HG03521 (cell line): ENCODE measurements around the gene STRN.
"Not testable (repeated sequence)": the region's sequence is repeated elsewhere in the genome, so short reads cannot be mapped to it uniquely, and the experiment has no call there.

Experiments used
- ATAC-seq: cut with Tn5 transposase; IDR thresholded peaks from one replicate; pipeline ENCODE4 v1.9.1; 2021; ENCODE audit warnings: mild to moderate bottlenecking, moderate library complexity; ENCODE audit not compliant: unreplicated experiment

STRN gene

DNA sequence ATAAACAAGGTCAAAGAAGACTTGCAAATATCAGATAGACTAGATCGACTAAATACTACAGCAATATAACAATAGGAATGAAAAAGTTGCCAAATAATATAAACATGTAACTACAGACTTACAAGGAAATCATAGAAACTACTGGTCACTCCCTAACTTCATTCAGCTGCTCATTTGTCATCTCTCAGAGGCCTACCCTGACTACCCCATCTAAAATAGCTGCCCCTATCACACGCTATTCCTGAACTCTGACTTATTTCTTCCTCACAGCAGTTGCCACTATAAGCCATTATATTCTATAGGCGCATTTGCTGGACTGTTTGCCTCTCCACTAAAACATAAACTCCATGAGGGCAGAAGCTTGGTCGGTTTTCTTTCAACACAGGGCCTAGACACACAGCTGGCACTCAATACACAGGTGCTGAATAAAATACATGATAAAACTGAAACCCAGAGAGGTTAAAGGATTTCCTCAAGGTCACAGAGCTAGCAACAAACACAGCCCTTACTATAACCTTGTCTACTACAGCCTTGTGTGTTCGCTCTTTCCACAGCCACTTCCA lies 1.8 kb downstream of the STRN start:
- ATAC-seq, result no peak

- no peak for ATAC-seq
These were observed 2.6 kb downstream of the STRN start for GRCh38 chr2:36963734-36964133.

DNA sequence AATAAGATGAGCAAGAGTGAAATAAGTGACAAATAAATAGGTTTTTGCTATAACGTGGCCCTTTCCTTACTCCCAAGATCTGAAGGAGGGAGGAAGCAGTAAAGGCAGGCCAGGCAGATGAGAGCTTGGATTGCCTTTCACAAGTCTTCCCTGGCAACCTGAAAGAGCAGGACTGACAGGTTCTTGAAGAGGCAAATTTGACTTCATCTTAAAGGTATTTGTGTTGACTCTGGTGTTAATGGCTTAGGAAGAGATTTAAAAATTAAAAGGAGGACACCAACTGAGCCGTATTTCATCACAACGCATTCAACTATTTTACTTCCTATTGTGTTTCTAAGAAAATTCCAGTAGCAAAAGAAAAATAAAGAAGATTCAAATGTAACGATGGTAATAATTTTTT lies 3.2 kb downstream of the STRN start:
- ATAC-seq, result no peak

- no peak for ATAC-seq
These were observed 5.6 kb downstream of the STRN start for GRCh38 chr2:36960773-36961172.

GRCh38 chr2:36960005-36960675 lies 6.2 kb downstream of the STRN start:
- no peak for ATAC-seq

DNA sequence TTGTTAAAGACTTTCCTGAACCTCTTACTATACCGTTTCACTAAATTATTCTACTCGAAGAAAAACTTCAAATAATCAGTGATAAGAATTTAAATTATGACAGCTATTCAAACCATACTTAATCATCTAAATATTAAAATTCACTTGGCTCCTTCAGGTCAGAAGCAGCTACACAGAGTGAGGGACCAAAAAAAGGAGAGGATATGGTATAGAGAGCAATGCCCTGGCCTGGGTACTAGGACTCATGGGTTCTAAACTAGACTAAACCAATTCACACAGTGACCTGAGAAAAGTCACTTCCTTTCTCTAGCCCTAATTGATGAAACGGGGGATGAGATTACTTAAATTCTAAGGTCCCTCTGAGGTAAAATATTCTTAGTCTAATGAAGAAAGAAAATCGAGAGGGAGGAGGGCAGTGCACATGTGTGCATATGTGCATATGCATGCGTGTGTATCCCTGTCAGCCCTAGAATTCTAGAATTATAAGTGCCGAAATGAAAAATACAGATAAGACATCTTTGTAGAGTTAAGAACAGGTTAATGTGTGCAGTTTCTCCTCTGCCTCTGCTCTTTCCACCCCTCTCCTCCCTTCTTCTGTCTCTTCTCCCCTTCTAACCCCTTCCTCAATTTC lies 11.2 kb downstream of the STRN start:
- ATAC-seq, result no peak

- no peak for ATAC-seq
These were observed 13.6 kb downstream of the STRN start for GRCh38 chr2:36952748-36953197.

- ATAC-seq, result no peak
These were observed 14.8 kb downstream of the STRN start for GRCh38 chr2:36951574-36951973.

DNA sequence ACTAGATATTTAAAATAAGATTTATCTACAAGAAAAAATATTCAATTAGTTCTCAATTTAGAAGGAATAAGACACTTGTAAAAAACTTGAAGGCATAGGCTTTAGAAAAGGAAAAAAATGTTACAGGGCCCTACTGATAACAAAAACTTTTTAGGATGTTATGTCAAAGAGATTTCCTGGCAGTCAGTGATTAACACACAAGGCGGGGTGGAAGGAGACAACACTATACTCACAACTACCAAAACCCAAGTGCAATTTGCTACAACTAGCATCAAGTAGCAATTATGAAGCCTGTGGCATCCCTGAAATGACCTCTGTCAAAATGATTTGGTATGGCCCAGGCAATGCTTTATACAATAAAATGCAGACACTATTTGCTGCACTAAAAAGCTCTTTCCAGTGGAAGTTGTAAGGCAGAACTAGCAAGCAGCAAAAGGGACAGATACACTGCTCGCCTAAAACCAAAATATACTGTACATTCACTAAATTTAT lies 15.3 kb downstream of the STRN start:
- ATAC-seq, result no peak

- ATAC-seq, result no peak
These were observed 16.5 kb downstream of the STRN start for GRCh38 chr2:36949845-36950244.

DNA sequence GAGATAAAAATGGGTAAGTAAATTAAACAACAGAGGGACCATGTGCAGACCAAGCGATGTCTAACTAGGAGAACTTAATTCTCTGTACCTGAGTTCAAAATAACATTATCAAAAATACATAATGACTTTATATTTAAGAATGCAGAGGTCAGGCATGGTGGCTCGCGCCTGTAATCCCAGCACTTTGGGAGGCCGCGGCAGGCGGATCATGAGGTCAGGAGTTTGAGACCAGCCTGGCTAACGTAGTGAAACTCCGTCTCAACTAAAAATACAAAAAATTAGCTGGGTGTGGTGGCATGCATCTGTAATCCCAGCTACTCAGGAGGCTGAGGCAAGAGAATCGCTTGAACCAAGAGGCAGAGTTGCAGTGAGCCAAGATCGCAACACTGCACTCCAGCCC lies 21.1 kb downstream of the STRN start:
- ATAC-seq, result not testable (repeated sequence)

GRCh38 chr2:36941867-36942266 lies 24.5 kb downstream of the STRN start:
- no peak for ATAC-seq

DNA sequence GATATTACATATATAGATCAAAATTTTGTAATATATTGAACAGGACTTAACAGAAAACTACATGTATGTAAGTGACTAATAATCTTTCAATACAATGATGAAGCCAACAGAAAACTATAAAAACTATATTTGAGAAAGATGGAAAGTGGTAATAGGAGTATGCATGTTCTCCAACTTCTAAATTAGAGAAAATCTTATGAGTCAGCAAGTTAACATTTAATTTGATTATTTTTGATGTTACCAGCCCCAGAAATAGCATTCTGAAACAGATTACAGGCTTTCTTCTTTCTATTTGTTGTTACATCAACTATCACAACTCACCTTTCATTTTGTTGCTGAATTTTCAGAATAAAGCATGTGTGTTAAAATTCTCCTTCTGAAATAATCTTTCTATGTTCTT lies 29.8 kb downstream of the STRN start:
- ATAC-seq, result not testable (repeated sequence)

DNA sequence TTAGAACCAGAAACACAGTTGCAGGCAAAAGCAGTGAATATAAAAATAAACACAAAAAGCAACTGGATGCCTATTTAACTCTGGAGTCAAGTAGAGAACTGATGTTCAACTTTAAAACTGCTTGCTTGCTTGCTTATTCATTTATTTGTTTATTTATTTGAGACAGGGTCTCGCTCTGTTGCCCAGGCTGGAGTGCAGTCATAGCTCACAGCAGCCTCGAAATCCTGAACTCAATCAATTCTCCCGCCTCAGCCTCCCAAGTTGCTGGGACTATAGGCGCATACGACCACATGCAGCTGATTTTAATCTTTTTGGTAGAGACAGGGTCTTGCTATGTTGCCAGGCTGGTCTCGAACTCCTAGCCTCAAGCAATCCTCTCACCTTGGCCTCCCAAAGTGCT lies 34.6 kb downstream of the STRN start:
- not testable (repeated sequence) for ATAC-seq

GRCh38 chr2:36930787-36931410 lies 35.4 kb downstream of the STRN start:
- not testable (repeated sequence) for ATAC-seq

- not testable (repeated sequence) for ATAC-seq
These were observed 39.9 kb downstream of the STRN start for GRCh38 chr2:36926175-36927132.

- ATAC-seq, result not testable (repeated sequence)
These were observed 43.7 kb downstream of the STRN start for GRCh38 chr2:36922629-36923028.

DNA sequence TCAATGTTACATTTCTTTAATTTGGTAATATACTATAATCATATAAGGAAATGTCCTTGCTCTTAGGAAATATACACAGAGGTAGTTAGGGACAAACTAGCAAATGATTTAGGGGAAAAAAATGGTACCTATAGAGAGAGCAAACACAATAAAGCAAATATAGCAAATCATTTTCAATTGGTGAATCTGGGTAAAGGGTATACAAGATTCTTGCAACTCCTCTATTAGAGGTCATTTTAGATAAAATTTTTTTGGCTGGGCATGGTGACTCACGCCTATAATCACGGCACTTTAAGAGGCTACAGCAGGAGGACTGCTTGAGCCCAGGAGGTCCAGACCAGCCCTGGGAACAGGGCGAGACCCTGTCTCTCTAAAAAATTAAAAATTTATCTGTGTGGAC lies 44.4 kb downstream of the STRN start:
- ATAC-seq, result no peak

- no peak for ATAC-seq
These were observed 47.1 kb downstream of the STRN start for GRCh38 chr2:36919041-36919837.

GRCh38 chr2:36918307-36918706 lies 48.0 kb downstream of the STRN start:
- ATAC-seq, result no peak
